Fibroblast of skin of right quadriceps (primary cell): Measurements from ENCODE around the gene EIF4G1.

Source experiments
- DNase-seq: peaks from one replicate; pipeline ENCODE4 v3.0.0-alpha.2; 2013

Gene EIF4G1

DNA sequence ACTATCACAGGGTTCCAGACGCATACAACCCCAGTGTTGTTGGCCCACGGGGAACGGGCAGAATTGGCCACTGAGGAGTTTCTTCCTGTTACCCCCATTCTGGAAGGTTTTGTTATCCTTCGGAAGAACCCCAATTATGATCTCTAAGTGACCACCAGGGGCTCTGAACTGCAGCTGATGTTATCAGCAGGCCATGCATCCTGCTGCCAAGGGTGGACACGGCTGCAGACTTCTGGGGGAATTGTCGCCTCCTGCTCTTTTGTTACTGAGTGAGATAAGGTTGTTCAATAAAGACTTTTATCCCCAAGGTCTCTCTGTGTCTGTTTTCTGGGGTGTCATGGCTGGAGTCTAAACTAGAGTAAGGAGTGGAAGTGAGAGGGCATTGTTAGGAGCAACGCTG, 5.7 kb upstream of the EIF4G1 start:
- no peak for DNase-seq

DNA sequence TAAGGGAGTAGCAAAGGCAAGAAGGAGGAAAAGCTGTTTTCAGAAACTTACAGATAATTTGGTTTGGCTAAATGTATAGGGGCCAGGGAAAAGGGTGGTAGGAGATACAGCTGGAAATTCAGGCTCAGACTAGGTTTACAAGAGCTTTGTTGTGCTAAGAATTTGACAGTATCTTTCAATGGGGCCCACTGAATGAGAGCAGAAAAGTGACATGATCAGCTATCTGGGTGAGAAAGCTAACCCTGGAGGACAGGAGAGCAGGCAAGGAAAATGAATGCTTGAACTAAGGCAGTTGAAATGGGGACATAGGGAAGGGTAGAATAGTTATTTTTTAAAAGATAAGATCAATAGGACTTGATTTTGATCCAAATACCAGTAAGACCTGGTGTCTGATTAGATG, 2.8 kb upstream of the EIF4G1 start:
- DNase-seq, result no peak

DNA sequence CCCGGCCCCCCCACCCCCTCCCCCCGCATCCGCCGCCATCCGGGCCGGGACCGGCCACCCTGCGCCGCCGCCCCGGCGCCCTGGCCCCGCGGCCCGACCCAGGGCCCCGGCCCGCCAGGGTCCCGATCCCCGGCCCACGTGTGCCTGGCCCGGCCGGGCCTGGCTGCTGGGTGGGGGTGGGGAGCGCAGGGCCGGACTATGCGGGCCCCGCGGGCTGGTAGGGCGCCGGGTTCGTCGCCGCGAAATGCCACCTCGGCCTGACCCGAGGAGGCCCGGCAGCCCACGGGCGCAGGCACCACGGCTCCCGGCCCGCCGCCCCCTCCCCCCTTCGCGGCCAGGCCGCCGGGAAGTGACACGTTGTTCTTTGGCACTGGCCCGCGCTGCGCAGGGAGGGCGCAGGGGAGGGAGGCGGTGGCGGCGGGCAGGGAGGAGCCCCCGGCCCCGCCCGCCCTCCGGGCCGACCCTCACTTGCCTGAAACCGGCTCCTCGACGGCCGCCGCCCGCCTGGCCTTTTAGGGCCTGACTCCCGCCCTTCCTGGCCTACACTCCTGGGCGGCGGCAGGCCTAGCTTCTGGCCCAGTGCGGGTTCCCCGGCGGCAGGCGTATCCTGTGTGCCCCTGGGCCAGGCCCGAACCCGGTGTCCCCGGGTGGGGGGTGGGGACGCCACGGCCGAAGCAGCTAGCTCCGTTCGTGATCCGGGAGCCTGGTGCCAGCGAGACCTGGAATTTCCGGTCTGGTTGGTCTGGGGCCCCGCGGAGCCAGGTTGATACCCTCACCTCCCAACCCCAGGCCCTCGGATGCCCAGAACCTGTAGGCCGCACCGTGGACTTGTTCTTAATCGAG, 515 bp downstream of the EIF4G1 start:
- DNase-seq, result peak; percentile 83

DNA sequence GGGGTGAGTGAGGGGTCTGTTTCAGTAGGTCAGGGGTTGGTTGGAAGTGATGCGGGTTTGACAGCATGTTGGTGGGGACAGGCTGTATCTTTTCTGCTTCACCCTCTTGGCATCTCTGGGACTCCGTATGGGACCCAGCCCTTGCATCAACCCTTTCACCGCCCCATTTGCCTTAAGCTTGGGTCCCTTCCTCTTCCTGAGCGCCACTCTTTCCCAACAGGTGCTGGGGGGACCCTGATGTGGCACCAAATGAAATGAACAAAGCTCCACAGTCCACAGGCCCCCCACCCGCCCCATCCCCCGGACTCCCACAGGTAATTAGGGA, 1.1 kb downstream of the EIF4G1 start:
- no peak for DNase-seq

DNA sequence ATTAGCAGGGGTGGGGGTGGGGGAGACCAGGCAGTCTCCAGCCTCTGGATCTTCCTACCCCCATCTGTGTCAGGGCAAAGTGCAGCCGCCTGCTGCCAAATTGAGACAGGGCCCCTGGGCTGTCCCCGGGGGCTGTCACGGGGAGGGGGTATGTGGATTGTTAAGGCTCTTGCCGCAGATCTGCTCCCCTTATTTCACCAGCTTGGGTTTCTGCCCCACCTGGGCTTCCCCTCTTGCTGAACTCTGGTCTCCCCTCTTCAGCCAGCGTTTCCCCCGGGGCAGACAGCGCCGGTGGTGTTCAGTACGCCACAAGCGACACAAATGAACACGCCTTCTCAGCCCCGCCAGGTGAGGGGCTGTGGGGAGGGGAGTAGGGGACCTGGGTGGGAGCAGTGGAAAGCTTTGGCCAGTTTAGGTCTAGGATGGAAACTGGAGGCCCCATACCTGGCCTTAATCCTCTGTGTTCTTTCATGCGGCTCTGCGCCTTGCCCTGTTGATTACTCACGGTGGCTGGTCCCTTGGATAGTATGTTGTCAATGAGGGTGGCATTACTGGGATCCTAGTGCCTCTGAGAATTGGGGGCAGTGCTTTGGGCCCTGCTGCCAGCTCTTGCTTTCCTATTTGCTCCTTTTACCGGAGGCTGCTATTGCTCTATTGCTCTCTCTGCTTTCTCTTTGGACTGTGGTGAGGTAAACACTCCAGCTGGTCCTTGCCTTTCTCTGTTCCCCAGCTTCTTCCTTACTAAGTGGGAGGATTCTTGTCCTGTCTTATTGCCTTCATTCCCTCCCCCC, 1.7 kb downstream of the EIF4G1 start:
- no peak for DNase-seq

DNA sequence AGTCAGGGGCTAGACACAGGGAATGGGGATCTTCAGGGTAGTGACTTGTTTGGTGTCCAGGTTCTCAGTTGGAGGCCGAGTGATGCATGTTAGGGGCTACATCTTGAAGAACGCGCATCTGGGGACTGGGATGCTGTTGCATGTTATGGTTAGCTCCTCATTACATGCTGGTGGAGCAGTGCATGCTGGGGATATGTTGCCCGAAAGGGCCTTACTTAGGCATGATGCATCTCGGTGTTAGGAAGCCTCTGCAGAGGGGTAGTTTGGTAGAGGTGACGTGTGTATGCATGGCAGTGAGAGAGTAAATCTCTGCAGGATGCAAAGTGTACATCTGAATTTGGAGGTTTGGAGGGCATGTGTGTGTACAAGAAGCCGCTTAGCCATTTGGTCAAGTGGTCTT, 2.4 kb downstream of the EIF4G1 start:
- no peak for DNase-seq

DNA sequence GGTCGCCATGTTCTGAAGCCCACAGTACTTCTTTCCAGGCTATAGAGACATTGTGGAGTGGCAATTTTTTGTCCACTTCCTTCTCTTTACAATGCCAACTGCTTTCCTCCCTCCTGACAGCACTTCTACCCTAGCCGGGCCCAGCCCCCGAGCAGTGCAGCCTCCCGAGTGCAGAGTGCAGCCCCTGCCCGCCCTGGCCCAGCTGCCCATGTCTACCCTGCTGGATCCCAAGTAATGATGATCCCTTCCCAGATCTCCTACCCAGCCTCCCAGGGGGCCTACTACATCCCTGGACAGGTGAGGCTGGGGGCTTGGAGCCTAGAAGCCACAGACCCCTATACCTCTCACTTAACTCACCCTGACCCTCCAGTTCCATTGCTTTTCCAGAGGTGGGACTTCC, 2.8 kb downstream of the EIF4G1 start:
- no peak for DNase-seq

DNA sequence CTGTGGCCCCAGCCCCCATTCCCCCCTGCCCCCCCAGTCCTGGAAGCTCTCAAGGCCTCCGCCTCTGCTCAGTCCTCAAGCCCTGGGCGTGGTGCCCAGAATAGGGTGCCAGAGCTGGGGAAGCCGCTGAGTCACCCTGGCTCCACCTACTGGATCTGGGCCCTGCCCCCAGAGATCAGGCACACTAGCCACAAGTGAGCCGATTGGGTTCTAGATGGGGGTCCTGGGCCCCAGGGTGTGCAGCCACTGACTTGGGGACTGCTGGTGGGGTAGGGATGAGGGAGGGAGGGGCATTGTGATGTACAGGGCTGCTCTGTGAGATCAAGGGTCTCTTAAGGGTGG, 5.7 kb downstream of the EIF4G1 start:
- DNase-seq, result peak; percentile 98

DNA sequence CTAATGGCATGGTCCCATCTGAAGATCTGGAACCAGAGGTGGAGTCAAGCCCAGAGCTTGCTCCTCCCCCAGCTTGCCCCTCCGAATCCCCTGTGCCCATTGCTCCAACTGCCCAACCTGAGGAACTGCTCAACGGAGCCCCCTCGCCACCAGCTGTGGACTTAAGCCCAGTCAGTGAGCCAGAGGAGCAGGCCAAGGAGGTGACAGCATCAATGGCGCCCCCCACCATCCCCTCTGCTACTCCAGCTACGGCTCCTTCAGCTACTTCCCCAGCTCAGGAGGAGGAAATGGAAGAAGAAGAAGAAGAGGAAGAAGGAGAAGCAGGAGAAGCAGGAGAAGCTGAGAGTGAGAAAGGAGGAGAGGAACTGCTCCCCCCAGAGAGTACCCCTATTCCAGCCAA, 7.3 kb downstream of the EIF4G1 start:
- DNase-seq, result no peak

DNA sequence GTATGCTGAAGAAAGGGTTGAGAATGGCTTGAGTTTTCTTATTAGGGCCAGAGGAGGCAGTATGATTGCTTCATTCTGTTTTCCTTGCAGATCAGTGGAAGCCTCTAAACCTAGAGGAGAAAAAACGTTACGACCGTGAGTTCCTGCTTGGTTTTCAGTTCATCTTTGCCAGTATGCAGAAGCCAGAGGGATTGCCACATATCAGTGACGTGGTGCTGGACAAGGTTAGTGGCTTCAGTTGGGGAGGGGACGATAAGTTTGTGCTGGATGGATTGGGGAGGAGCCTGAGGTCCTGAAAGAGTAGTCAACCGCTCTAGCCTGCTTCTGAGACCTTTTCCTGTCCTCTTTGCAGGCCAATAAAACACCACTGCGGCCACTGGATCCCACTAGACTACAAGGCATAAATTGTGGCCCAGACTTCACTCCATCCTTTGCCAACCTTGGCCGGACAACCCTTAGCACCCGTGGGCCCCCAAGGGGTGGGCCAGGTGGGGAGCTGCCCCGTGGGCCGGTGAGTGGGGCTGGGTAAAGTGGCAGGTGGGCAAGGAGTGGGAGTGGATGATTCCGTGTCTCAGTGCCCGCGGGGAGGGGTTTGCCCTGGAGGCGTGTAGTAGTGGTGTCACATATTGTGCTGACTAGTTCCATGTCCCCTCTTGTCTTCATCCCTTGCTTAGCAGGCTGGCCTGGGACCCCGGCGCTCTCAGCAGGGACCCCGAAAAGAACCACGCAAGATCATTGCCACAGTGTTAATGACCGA, 8.5 kb downstream of the EIF4G1 start:
- DNase-seq, result no peak

DNA sequence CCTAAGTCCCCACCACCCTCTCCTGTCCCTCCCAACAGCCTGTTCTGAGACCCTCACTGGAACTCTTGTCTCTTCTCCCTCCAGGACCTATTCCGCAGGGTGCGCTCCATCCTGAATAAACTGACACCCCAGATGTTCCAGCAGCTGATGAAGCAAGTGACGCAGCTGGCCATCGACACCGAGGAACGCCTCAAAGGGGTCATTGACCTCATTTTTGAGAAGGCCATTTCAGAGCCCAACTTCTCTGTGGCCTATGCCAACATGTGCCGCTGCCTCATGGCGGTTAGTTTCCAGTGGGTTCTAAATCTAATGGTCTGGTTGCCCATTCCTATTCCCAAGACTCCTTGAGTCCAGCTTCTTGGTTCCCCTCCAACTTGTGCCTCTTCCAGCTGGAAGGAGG, 9.3 kb downstream of the EIF4G1 start:
- no peak for DNase-seq

DNA sequence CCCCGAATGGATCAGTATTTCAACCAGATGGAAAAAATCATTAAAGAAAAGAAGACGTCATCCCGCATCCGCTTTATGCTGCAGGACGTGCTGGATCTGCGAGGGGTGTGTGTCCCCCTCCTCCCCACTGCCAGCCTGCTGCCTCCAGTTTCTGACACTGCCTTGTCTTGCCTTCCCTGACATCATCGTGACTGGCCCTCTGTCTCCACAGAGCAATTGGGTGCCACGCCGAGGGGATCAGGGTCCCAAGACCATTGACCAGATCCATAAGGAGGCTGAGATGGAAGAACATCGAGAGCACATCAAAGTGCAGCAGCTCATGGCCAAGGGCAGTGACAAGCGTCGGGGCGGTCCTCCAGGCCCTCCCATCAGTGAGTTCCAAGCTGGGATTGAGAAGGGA, 10.9 kb downstream of the EIF4G1 start:
- no peak for DNase-seq

DNA sequence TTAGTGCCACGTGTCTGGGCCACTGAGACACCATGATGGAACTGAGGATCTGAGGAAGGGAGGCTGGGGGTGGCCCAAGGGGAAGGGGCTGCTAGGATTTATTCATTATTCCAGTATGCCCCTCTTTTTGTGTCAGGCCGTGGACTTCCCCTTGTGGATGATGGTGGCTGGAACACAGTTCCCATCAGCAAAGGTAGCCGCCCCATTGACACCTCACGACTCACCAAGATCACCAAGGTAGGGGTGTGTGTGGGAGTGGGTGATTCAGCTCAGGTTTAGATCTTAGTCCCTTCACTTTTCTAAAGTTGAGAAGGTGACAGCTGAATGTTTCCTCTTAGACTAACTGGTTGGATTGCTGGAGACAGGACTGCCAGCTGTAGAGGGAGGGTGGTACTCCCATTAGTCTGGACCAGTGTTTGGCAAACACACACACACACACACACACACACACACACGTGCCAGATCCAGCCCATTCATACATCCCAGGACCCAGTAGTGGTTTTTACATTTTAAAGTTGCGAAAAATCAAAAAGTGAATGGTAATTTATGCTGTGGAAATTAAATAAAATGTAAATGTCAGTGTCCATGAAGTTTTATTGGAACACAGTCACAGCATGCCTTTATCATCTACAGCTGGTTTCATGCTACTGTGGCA, 11.4 kb downstream of the EIF4G1 start:
- no peak for DNase-seq

DNA sequence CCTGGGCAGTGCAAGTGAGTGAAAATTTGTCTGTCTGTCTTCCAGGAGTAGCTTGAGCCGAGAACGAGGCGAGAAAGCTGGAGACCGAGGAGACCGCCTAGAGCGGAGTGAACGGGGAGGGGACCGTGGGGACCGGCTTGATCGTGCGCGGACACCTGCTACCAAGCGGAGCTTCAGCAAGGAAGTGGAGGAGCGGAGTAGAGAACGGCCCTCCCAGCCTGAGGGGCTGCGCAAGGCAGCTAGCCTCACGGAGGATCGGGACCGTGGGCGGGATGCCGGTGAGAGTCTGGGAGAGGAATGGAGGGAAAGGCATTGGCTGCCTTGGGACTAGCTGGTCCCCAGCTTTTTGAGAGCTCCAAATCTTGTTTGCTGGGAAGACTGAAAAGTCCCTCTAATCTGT, 12.8 kb downstream of the EIF4G1 start:
- DNase-seq, result no peak

DNA sequence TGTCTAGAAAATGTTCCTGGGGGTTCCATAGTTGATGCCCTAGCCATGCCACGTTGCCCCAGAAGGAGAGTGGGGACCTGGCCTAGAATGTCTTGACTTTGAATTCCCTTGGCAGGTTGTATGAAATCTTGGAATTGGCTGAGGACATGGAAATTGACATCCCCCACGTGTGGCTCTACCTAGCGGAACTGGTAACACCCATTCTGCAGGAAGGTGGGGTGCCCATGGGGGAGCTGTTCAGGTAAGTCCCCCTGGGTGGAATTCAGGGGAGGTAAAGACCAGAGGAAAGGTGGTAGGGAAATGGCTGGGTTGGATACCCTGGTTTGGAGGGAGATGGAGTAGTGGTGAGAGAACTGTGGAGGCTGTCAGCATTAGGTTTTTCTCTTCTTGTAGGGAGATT, 14.1 kb downstream of the EIF4G1 start:
- DNase-seq, result no peak

DNA sequence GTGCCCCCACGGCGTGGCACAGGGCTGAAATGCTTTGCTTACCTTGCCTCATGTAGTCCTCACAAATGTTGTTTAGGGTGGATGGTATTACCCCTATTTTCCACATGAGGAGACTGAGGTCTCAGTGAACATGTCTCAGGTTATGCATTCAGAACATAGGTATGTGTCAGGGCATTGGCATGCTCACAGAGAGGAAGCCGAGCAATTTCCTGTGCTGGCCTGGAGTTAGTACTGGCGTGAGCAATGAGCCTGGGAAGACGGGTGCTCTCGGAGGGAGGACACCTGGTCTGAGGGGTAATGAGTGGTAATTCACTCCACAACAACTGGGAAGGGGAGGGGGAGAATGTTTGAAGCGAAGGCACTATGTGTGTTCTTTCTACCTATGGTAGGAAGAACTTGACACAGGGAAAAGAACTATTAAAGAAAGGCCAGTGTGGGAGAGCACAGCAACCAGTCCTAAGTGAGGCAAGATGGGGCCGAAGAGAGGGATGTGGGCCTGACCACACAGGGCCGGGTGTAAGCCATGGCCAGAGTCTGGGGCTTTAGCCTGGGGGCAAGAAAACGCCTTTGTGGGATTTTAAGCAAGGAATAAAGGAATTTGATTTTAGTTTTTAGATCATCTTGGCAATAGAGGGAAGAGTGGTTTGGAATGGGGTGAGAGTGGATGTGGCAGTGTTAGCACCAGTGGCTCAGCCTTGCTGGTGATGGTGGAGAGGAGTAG, 18.1 kb downstream of the EIF4G1 start:
- DNase-seq, result peak; percentile 87

DNA sequence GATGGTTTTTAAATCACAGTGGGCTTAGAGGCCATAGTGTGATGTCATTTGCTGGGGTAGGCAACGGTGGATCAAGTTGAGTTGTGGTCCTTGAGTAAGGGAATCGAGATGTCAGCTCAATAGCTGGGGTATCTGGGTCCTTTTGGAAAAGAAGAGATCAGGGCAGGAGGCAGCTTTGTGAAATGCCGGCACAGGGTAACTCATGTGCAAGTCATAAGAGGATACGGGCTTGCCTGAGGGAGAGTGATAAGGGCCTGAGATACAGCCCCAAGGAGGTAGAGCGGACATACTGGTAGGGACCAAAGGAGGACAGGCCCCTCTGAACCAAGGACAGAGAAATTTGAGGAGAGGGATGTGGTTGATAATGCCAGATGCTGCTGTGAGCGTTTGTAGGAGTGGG, 18.8 kb downstream of the EIF4G1 start:
- DNase-seq, result no peak

DNA sequence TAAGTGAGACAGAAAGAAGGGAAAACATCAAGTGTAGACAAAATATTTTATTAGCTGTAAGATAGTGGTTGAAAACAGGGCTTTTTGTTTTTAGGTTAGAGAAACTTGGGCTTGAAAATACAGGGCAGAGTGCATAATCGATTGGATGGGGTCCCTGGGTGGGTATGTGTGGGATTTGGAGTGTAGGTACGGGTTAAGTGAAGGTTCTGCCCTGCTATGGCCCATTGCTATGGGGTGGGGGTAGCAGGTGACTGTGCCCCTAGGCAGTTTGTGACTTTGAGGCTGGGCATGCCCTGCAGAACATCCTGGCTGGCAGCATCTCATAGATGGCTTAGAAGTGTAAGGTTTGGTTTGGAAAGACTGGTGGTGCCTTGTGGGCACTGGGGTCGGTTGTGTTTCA, 19.3 kb downstream of the EIF4G1 start:
- no peak for DNase-seq

DNA sequence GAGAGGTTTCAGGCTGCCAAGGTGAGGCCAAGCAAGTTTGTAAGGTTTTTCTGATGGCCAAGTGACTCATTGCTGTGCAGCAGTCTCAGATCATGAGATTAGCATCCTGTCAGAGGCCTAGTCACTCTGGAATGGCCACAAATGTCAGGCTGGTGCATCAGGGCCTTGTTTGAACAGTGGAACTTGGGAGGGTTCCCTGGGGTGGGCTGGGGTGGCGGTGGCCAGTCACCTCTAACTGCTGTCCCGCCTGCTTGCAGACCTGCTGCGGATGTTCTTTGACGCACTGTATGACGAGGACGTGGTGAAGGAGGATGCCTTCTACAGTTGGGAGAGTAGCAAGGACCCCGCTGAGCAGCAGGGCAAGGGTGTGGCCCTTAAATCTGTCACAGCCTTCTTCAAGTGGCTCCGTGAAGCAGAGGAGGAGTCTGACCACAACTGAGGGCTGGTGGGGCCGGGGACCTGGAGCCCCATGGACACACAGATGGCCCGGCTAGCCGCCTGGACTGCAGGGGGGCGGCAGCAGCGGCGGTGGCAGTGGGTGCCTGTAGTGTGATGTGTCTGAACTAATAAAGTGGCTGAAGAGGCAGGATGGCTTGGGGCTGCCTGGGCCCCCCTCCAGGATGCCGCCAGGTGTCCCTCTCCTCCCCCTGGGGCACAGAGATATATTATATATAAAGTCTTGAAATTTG, 20.2 kb downstream of the EIF4G1 start:
- peak; percentile 57 for DNase-seq

DNA sequence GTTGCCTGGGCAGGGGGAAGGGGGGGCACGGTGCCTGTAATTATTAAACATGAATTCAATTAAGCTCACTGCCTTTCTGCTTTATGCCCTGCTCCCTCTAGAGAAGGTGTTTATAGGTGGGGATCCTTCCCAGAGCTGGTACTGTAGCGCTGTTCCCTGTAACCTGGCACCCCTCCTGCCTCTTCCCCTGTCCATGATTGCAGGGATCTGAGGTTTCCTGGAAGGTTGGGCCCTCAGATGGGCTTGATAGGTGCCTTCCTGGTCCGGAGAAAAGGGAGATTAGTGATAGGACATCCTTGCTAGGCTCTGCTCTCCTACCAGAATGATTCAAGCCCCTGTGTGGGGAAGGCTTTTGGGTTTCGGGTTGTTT, 20.9 kb downstream of the EIF4G1 start:
- DNase-seq, result no peak

DNA sequence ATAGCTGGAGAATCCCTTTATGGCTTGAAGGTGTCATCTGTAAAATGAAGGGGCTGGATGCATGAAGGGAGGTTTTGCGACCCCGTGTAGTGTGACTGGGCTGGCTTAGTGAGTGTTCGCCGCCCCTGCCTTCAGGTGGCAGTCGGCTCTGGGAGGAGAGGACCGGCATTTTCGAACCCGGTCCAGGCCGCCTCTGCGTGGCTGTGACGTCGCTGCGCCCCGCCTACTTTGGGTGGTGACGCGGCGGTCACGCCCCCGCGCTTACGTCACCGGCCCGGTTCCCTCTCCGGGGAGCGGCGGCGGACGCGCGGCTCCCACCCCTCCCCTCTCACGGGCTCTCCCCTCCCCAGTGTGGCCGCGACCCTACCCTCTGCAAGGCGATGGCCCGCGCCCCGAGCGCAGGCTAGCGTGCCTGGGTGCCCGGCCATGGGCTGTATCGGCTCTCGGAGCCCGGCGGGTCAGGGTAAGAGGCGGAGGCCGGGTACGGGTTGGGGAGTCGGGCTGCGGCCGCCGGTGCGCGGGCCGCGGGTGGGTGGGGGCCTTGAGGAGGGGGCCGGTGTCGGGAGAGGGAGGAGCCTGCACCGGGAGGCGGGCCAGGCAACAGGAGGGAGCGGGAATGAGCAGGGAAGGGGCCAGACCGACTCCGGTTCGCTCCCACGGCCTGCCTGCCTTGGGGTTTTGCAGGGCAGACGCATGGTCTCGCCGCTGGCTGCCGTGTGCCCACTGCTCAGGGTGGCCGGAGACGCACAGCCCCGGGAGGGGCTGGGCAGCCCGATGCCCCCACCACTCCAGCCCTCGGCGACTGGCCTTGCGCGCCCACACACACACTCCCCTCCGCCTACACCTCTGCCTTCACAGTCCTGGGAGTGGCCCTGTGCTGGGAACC, 21.5 kb downstream of the EIF4G1 start:
- DNase-seq, result peak; percentile 78
